WTC11 (cell line): ENCODE data around the gene ETS1. TPM values are rescaled to one million over a fixed set of nuclear protein-coding genes. Genes with fewer than 3 reads are reported as not detected.

Experiments used
- ATAC-seq: fragments of 200-7000 bp; cut with Tn5 transposase; 2 replicates; pipeline ENCODE4 v1.10.0; 2021; ENCODE audit warnings: mild to moderate bottlenecking, moderate library complexity
- CTCF ChIA-PET: fragments of 300-600 bp; sonication (Branson Sonifier 250); formaldehyde crosslinking; loops from one replicate; lab custom pipeline; 2021; ENCODE audit warnings: antibody characterized with exemption; lab: Charles Lee
- POLR2A ChIA-PET: fragments of 350-600 bp; sonication (Branson Sonifier 250); formaldehyde crosslinking; loops from one replicate; lab custom pipeline; 2021; ENCODE audit warnings: antibody characterized with exemption; lab: Charles Lee
- DNase-seq: peaks from one replicate; pipeline ENCODE4 v3.0.0; 2021; ENCODE audit warnings: low spot score
- H3K27ac Mint-ChIP-seq: 2 replicates; pipeline ENCODE4 v1.8.0; 2021; ENCODE audit warnings: mixed read lengths
- H3K27me3 Mint-ChIP-seq: 2 replicates; pipeline ENCODE4 v1.8.0; 2021; ENCODE audit warnings: low read depth, mild to moderate bottlenecking, moderate library complexity, mixed read lengths
- H3K36me3 Mint-ChIP-seq: 2 replicates; pipeline ENCODE4 v1.8.0; 2021; ENCODE audit warnings: mixed read lengths
- H3K4me1 Mint-ChIP-seq: 2 replicates; pipeline ENCODE4 v1.8.0; 2022; ENCODE audit warnings: mixed read lengths
- H3K4me3 Mint-ChIP-seq: 2 replicates; pipeline ENCODE4 v1.8.0; 2021; ENCODE audit warnings: mild to moderate bottlenecking, moderate library complexity, mixed read lengths
- H3K9me3 Mint-ChIP-seq: 2 replicates; pipeline ENCODE4 v1.8.0; 2021; ENCODE audit warnings: mixed read lengths
- EMX1 ChIP-seq: fragments of 250-450 bp; sonication (Bioruptor Pico); IDR thresholded peaks from 2 replicates; pipeline ENCODE4 v1.8.0; 2021; ENCODE audit warnings: mild to moderate bottlenecking
- FOXK1 ChIP-seq: sonication (generic); formaldehyde crosslinking; IDR thresholded peaks from 2 replicates; pipeline ENCODE4 v1.8.0; 2022; ENCODE audit warnings: mild to moderate bottlenecking, moderate library complexity, missing genetic modification reagents
- MYBL2 ChIP-seq: sonication (generic); formaldehyde crosslinking; IDR thresholded peaks from 2 replicates; pipeline ENCODE4 v1.8.1; 2023; ENCODE audit warnings: mild to moderate bottlenecking, moderate library complexity, missing genetic modification reagents
- OVOL2 ChIP-seq: fragments of 250-450 bp; sonication (Bioruptor Pico); IDR thresholded peaks from 2 replicates; pipeline ENCODE4 v1.9.0; 2021; ENCODE audit warnings: mild to moderate bottlenecking, borderline replicate concordance
- SP1 ChIP-seq: sonication (generic); formaldehyde crosslinking; conservative IDR thresholded peaks from 2 replicates; pipeline ENCODE4 v1.8.1; 2022; ENCODE audit warnings: missing genetic modification reagents
- TP53 ChIP-seq: sonication (generic); formaldehyde crosslinking; IDR thresholded peaks from 2 replicates; pipeline ENCODE4 v1.8.1; 2023; ENCODE audit warnings: mild to moderate bottlenecking, missing genetic modification reagents
- ZBTB21 ChIP-seq: sonication (generic); formaldehyde crosslinking; IDR thresholded peaks from 2 replicates; pipeline ENCODE4 v1.8.1; 2023; ENCODE audit warnings: mild to moderate bottlenecking, missing genetic modification reagents, borderline replicate concordance
- ZNF232 ChIP-seq: sonication (generic); formaldehyde crosslinking; IDR thresholded peaks from 2 replicates; pipeline ENCODE4 v1.8.0; 2022; ENCODE audit warnings: mild to moderate bottlenecking, missing genetic modification reagents
- ZNF317 ChIP-seq: sonication (generic); formaldehyde crosslinking; IDR thresholded peaks from 2 replicates; pipeline ENCODE4 v1.8.1; 2023; ENCODE audit warnings: low read depth, mild to moderate bottlenecking, moderate library complexity, missing genetic modification reagents, borderline replicate concordance
- ZNF423 ChIP-seq: fragments of 250-450 bp; sonication (Bioruptor Pico); IDR thresholded peaks from 2 replicates; pipeline ENCODE4 v2.1.2; 2022; ENCODE audit warnings: mild to moderate bottlenecking, moderate library complexity
- total RNA-seq: library from RNA; stranded (reverse); gene quantifications from 3 replicates; pipeline ENCODE4 v1.2.3, GENCODE V29; 2021
- TF ChIP-seq, protein P1 (sequence below): sonication (generic); formaldehyde crosslinking; IDR thresholded peaks from 2 replicates; pipeline ENCODE4 v1.8.0; 2022; ENCODE audit warnings: missing genetic modification reagents
- TF ChIP-seq, protein P2 (sequence below): sonication (generic); formaldehyde crosslinking; IDR thresholded peaks from 2 replicates; pipeline ENCODE4 v1.8.0; 2022; ENCODE audit warnings: mild to moderate bottlenecking, missing genetic modification reagents
- TF ChIP-seq, protein P3 (sequence below): sonication (generic); formaldehyde crosslinking; IDR thresholded peaks from 2 replicates; pipeline ENCODE4 v1.8.1; 2022; ENCODE audit warnings: low read depth, mild to moderate bottlenecking, moderate library complexity, missing genetic modification reagents, borderline replicate concordance
- TF ChIP-seq, protein P4 (sequence below): fragments of 250-450 bp; sonication (Bioruptor Pico); IDR thresholded peaks from 2 replicates; pipeline ENCODE4 v1.9.0; 2021; ENCODE audit warnings: mild to moderate bottlenecking, borderline replicate concordance
- TF ChIP-seq, protein P5 (sequence below): fragments of 250-450 bp; sonication (Bioruptor Pico); IDR thresholded peaks from 2 replicates; pipeline ENCODE4 v2.1.2; 2022; ENCODE audit warnings: mild to moderate bottlenecking, moderate library complexity
- TF ChIP-seq, protein P6 (sequence below): sonication (generic); formaldehyde crosslinking; IDR thresholded peaks from 2 replicates; pipeline ENCODE4 v1.8.1; 2022; ENCODE audit warnings: mild to moderate bottlenecking, missing genetic modification reagents, moderate library complexity, borderline replicate concordance
- TF ChIP-seq, protein P7 (sequence below): sonication (generic); formaldehyde crosslinking; IDR thresholded peaks from 2 replicates; pipeline ENCODE4 v1.8.1; 2023; ENCODE audit warnings: mild to moderate bottlenecking, missing genetic modification reagents

Gene ETS1
- total RNA-seq, 1 experiment from 2014 or later, result 33.1 TPM

DNA sequence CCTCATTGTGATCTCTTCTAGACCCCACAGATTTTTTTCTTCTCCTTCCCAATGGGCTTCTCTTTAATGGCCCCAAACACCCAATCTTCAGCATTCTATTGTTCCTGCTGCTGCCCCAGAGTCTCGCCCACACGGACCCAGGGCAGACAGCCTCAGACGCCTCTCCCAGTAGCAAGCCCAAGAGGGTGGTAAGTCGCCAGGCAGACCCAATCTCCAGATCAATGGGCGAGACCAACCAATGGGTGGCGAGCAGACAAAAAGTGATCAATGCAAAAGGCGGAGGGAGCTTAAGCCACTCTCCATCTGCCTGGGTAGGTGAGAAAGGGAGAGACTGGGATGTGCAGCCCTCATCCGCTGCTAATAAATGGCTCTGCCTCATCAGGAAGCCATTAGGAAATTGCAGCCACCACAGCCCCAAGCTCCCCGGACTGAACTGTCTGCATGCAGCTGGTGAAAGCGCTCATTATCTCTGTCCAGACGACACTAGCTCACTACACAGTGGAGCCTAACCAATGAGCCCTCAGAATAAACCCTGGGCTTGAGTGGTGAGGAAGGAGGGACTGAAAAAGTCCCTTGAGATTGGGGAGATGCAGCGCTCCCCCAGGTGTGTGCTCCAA lies 81.8 kb downstream of the ETS1 start:
- H3K27me3 Mint-ChIP-seq, result no peaks in the 10 kb centered on the region
- H3K4me1 Mint-ChIP-seq, result peaks cover 40% of the 10 kb centered on the region
- DNase-seq (no peak), ATAC-seq (no peak)
- no peak overlapping the region for H3K4me3 Mint-ChIP-seq
- CTCF ChIA-PET, result interaction anchor here (1.0 to 1.1 kb wide), 2 partner anchors 9 to 125 kb away, joined by 3 read pairs; no protein-coding TSS in a partner anchor
- TF ChIP-seq, protein P1, sequence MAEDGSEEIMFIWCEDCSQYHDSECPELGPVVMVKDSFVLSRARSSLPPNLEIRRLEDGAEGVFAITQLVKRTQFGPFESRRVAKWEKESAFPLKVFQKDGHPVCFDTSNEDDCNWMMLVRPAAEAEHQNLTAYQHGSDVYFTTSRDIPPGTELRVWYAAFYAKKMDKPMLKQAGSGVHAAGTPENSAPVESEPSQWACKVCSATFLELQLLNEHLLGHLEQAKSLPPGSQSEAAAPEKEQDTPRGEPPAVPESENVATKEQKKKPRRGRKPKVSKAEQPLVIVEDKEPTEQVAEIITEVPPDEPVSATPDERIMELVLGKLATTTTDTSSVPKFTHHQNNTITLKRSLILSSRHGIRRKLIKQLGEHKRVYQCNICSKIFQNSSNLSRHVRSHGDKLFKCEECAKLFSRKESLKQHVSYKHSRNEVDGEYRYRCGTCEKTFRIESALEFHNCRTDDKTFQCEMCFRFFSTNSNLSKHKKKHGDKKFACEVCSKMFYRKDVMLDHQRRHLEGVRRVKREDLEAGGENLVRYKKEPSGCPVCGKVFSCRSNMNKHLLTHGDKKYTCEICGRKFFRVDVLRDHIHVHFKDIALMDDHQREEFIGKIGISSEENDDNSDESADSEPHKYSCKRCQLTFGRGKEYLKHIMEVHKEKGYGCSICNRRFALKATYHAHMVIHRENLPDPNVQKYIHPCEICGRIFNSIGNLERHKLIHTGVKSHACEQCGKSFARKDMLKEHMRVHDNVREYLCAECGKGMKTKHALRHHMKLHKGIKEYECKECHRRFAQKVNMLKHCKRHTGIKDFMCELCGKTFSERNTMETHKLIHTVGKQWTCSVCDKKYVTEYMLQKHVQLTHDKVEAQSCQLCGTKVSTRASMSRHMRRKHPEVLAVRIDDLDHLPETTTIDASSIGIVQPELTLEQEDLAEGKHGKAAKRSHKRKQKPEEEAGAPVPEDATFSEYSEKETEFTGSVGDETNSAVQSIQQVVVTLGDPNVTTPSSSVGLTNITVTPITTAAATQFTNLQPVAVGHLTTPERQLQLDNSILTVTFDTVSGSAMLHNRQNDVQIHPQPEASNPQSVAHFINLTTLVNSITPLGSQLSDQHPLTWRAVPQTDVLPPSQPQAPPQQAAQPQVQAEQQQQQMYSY (CRISPR knock-in tag), result no peak
- no peak for TF ChIP-seq ZNF232 (CRISPR knock-in tag)
- no peak for TF ChIP-seq FOXK1 (CRISPR knock-in tag)
- TF ChIP-seq, protein P2, sequence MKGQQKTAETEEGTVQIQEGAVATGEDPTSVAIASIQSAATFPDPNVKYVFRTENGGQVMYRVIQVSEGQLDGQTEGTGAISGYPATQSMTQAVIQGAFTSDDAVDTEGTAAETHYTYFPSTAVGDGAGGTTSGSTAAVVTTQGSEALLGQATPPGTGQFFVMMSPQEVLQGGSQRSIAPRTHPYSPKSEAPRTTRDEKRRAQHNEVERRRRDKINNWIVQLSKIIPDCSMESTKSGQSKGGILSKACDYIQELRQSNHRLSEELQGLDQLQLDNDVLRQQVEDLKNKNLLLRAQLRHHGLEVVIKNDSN (CRISPR knock-in tag), result no peak
- no peak for TF ChIP-seq SP1 (CRISPR knock-in tag)
- TF ChIP-seq, protein P3, sequence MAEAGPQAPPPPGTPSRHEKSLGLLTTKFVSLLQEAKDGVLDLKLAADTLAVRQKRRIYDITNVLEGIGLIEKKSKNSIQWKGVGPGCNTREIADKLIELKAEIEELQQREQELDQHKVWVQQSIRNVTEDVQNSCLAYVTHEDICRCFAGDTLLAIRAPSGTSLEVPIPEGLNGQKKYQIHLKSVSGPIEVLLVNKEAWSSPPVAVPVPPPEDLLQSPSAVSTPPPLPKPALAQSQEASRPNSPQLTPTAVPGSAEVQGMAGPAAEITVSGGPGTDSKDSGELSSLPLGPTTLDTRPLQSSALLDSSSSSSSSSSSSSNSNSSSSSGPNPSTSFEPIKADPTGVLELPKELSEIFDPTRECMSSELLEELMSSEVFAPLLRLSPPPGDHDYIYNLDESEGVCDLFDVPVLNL (CRISPR knock-in tag), result no peak
- TF ChIP-seq EMX1, result no peak
- TF ChIP-seq ZNF423 (CRISPR knock-in tag), result no peak
- TF ChIP-seq MYBL2 (CRISPR knock-in tag), result no peak
- TF ChIP-seq, protein P4, sequence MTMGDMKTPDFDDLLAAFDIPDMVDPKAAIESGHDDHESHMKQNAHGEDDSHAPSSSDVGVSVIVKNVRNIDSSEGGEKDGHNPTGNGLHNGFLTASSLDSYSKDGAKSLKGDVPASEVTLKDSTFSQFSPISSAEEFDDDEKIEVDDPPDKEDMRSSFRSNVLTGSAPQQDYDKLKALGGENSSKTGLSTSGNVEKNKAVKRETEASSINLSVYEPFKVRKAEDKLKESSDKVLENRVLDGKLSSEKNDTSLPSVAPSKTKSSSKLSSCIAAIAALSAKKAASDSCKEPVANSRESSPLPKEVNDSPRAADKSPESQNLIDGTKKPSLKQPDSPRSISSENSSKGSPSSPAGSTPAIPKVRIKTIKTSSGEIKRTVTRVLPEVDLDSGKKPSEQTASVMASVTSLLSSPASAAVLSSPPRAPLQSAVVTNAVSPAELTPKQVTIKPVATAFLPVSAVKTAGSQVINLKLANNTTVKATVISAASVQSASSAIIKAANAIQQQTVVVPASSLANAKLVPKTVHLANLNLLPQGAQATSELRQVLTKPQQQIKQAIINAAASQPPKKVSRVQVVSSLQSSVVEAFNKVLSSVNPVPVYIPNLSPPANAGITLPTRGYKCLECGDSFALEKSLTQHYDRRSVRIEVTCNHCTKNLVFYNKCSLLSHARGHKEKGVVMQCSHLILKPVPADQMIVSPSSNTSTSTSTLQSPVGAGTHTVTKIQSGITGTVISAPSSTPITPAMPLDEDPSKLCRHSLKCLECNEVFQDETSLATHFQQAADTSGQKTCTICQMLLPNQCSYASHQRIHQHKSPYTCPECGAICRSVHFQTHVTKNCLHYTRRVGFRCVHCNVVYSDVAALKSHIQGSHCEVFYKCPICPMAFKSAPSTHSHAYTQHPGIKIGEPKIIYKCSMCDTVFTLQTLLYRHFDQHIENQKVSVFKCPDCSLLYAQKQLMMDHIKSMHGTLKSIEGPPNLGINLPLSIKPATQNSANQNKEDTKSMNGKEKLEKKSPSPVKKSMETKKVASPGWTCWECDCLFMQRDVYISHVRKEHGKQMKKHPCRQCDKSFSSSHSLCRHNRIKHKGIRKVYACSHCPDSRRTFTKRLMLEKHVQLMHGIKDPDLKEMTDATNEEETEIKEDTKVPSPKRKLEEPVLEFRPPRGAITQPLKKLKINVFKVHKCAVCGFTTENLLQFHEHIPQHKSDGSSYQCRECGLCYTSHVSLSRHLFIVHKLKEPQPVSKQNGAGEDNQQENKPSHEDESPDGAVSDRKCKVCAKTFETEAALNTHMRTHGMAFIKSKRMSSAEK (CRISPR knock-in tag), result no peak
- TF ChIP-seq TP53, result no peak
- TF ChIP-seq OVOL2 (CRISPR knock-in tag), result no peak
- TF ChIP-seq, protein P5, sequence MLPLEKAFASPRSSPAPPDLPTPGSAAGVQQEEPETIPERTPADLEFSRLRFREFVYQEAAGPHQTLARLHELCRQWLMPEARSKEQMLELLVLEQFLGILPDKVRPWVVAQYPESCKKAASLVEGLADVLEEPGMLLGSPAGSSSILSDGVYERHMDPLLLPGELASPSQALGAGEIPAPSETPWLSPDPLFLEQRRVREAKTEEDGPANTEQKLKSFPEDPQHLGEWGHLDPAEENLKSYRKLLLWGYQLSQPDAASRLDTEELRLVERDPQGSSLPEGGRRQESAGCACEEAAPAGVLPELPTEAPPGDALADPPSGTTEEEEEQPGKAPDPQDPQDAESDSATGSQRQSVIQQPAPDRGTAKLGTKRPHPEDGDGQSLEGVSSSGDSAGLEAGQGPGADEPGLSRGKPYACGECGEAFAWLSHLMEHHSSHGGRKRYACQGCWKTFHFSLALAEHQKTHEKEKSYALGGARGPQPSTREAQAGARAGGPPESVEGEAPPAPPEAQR (CRISPR knock-in tag), result no peak
- TF ChIP-seq, protein P6, sequence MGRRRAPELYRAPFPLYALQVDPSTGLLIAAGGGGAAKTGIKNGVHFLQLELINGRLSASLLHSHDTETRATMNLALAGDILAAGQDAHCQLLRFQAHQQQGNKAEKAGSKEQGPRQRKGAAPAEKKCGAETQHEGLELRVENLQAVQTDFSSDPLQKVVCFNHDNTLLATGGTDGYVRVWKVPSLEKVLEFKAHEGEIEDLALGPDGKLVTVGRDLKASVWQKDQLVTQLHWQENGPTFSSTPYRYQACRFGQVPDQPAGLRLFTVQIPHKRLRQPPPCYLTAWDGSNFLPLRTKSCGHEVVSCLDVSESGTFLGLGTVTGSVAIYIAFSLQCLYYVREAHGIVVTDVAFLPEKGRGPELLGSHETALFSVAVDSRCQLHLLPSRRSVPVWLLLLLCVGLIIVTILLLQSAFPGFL (CRISPR knock-in tag), result no peak
- TF ChIP-seq, protein P7, sequence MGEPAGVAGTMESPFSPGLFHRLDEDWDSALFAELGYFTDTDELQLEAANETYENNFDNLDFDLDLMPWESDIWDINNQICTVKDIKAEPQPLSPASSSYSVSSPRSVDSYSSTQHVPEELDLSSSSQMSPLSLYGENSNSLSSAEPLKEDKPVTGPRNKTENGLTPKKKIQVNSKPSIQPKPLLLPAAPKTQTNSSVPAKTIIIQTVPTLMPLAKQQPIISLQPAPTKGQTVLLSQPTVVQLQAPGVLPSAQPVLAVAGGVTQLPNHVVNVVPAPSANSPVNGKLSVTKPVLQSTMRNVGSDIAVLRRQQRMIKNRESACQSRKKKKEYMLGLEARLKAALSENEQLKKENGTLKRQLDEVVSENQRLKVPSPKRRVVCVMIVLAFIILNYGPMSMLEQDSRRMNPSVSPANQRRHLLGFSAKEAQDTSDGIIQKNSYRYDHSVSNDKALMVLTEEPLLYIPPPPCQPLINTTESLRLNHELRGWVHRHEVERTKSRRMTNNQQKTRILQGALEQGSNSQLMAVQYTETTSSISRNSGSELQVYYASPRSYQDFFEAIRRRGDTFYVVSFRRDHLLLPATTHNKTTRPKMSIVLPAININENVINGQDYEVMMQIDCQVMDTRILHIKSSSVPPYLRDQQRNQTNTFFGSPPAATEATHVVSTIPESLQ (CRISPR knock-in tag), result no peak
- no peak for TF ChIP-seq ZNF317
- no peak for TF ChIP-seq ZBTB21 (CRISPR knock-in tag)
- TF ChIP-seq, all 79 proteins: peak for 0
- POLR2A ChIA-PET, result no interaction called here
- Mint-ChIP-seq H3K36me3 (no peaks in the 10 kb centered on the region; the same call in 1 of the 2 replicates), H3K27ac (peak overlapping the region; percentile 52; the same call in 1 of the 2 replicates), H3K9me3 (peaks cover 7% of the 10 kb centered on the region)
